Measurements from ENCODE around the gene CD247.

Gene CD247

DNA sequence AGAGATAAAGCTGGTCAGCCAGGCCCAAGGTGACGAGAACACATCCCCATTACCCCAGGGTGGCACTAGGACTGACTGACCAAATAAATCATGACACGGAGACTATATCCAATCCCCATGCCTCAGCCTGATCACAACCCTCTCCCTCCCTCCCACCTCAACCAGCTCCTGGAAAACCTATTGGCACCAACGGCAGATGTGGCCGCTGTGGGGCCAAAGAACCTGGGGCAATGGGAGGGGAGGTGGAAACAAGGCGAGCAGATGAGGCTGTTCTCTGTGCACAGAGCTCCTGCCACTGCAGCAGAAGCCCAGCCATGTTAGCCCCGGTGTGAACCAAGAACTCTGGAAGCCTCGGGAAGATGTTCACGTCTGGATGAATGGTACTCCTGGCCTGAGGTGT, 77.6 kb downstream of the CD247 start:
- no peak for DNase-seq (ENCODE audit: low read depth in 2 of 3, low spot score in 2 of 3)

DNA sequence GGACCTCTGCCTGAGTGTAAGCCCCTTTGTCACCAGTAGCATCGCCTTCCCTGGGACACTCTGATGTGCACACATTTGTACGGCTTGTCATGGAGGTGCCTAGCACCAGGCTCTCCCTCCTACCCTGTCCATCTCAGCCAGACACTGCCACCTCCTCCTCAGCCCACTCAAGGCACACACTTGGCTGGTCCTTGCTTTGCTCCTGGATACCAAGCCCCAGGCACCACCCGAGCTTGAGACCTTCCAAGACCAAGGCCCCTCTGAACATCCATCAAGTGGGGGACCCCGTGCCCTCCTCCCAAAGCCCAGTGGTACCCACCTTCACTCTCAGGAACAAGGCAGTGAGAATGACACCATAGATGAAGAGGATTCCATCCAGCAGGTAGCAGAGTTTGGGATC, 78.0 kb downstream of the CD247 start:
- DNase-seq (ENCODE audit: low read depth in 2 of 3, low spot score in 2 of 3) = no peak

DNA sequence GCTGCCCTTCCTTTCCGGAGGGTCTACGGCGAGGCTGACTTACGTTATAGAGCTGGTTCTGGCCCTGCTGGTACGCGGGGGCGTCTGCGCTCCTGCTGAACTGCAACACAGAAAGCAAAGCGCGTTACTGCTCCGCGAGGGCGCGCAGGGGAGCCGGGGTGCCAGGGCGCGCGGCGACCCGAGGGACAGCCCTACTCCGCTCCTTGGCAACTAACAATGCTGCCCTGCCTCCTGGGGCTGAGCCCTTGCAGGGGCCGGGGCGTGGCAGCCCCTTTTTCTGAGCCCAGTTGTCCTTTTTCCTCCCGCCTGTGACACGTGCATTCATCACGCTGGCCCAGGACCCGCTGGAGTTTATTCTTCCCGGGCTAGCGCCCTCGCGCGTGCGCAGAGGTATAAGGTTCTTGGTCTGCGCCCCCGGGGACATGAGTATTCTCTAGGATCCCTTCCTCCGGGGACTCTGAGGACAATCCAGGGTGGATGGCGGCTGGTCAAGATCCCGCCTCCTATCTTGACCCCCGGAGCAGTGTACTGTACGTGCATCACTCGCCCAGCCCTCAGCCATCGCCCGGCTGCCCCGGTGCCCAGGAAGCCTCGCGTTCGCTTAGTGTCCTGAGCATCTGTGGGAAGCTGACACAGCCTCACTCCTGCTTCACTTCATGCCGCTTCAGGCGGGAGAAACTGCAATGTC, 78.9 kb downstream of the CD247 start:
- DNase-seq (ENCODE audit: low read depth in 2 of 3, low spot score in 2 of 3) = no peak

DNA sequence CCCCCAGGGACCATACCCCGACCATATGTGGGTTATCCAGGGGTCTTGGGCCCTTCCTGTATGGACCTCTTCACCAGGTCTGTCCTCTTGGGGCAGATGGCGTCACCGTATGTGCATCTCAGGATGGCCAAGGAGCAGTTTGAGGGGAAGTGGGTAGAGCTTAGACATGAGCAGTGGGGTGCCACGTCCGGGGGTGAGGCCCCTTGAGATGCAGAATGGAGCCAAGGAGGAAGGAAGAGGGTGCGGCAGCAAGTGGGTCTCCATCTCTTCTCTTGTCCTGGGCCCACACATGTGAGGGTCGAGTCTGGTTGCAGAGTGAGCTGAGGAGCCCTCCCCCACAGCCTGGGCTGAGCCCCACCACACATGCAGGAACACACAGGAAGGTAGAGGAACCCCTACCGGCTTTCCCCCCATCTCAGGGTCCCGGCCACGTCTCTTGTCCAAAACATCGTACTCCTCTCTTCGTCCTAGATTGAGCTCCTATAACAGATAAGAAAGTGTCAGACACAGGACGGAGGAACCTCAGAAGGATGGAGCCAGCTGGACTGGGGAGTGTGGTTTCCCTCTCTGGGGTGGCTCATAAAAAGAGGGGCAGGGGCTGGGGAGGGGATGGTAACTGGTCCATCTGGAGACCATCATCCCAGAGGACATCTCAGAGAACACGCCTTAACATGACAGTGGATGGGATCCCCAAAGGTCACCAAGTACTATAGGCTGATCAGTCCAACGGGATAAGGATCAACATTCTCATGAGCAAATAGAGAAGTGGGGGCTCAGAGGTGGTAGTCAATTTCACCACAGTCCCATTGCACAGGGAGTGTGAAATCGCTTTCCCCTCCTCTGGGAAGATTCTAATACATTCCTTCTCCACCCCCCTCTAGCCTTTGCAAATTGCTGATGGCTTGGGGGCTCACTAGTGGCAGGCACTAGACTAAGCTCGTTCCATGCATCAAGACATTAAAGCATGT, 79.9 kb downstream of the CD247 start:
- DNase-seq (ENCODE audit: low read depth in 2 of 3, low spot score in 2 of 3) = no peak

DNA sequence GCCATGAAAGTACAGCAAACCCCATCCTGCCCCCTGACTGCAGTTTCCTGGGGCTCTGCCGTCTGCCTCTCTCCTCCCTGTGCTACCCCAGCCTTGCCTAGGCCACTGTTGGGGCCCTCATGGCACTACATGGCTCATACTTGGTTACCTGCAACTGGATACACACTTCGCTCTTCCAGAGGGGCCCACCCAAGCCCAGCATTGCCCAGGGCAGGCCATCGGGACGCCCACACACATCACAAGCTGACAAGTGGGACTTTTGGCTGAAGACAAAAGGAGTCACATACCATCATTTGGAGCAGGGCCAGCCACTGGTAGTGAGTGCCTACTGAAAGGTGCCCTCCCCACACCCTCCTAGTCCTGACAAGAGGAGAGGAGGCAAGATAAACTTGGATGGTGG, 82.8 kb downstream of the CD247 start:
- no peak for DNase-seq (ENCODE audit: low read depth in 2 of 3, low spot score in 2 of 3)

DNA sequence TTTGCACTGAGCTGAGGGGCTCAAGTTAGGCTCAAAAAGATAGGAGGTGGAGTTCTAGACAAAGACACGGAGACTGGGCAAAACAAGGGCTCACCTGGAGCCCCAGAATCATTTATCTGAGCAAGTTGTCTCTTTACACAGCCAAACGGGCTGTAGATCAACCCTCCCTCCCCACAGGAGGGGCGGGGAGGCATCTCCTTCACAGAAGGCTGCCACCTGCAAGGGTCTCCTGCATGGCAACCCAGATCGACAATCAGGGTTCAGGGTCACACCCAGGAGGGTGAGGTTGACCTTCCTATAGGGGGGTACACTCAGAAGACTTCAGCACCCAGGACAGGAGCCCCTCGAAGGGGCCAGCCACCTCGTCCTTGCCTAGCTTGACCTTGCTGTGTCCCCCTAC, 84.0 kb downstream of the CD247 start:
- DNase-seq (ENCODE audit: low read depth in 2 of 3, low spot score in 2 of 3) = no peak

DNA sequence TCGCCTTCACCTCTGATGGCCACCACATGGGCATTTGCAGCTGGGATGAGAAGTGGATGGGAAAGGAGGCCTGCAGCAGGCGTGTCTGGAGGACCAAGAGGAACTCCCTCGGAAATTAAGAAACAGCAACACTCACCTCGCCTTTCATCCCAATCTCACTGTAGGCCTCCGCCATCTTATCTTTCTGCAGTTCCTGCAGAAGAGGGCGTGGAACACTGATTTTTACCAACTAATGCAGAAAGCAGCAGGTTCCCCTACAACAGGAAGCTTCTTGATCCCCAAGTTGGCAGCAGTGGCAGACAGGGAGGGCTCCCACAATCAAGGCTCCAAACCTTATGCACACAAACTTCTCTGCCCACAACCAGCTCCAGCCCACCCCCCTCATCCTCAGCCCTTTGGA, 84.4 kb downstream of the CD247 start:
- no peak for DNase-seq (ENCODE audit: low read depth in 2 of 3, low spot score in 2 of 3)

DNA sequence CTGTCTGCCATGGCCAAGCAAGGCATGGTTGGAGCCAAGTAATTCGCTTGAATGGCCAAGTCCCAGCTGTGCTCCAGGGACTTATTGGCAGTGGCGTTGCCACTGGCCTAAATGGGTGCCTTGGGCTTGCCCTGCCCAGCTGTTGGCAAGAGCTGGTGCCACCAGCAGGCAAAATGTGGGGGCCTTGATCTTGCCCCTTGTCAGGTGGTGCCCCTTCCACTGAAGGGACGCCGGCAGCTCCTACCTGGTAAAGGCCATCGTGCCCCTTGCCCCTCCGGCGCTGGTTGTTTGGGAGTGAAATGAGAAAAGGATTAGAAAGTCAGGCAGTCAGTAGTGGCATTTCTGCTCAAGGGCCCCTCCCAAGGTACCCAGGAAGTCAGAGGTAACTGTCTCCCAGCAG, 85.5 kb downstream of the CD247 start:
- no peak for DNase-seq (ENCODE audit: low read depth in 2 of 3, low spot score in 2 of 3)

DNA sequence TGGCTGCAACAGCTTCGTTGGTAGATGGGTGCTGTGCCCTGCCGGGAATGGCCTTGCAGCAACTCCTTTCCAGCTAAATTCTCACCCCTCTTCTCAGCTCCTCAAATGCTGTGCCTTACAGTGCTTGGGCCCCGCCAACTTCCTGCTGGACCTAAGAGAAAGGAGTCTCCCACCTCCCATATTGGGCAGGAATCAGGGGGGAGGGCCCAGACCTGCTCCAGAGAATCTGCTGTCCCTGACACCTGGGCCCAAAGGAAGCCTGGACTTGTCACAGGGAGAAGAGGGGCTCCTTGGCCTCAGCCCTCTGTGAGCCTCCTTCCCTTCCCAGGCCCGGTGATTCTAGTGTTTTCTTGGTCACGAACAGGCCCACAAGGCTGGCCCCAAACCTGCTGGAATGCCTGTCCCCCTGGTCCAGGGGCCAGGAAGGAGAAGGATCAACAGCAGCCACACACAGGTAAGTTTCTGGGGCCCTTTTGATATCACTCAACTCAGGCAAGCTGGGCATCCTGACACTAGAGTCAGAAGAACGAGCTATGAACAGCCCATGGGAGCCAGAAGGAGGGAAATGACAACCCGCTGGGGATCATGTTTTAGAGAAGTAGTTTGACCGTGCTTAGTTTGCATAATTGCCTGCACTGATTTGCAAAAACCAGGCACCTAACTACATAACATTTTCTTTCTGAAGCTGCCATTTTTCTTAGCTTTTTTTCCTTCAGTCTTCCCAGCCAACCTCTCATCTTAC, 86.2 kb downstream of the CD247 start:
- no peak for DNase-seq (ENCODE audit: low read depth in 2 of 3, low spot score in 2 of 3)

DNA sequence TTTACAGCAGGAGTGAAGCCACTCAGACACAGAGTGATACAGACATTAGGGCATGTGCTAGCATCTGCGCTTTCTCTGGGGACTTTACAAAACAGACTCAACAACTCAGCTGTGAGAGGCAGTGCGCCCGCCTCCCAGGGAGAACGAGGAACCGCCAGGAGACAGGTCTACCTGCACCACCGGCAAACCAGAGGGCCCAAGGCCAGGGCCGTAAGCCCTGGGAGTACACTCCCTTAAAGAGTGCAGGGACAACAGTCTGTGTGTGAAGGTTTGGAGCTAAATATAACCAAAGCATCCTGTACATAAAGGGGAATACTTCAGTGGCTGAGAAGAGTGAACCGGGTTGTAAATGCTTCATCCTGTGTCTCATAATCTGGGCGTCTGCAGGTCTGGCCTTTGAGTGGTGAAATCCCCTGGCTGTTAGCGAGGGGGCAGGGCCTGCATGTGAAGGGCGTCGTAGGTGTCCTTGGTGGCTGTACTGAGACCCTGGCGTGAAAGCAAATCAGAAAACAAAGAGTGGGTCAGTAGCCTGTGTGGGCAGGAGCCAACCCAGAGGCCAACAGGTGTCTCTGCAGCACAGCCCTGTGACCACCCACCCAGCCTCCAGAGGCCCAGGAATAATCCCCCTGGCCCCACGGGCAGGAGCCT, 86.9 kb downstream of the CD247 start:
- DNase-seq (ENCODE audit: low read depth in 2 of 3, low spot score in 2 of 3) = no peak

DNA sequence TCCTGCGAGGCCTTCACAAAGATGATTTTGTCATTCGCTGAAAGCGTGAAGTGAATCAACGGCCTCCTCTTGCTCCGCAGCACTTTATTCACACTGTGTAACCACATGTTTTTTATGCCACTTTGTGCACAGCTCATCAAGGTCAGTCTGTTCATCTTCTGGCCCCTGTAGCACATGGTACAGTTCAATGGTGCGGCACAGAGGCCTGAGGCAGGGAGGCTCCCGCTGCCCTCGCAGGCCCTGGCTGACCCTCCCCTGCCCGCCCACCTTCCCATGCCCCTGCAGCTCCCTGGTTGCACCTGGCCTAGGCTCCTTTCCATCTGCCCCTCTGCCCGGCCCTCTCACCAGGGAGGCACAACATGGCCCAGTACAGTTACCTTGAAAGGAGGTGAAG, 87.5 kb downstream of the CD247 start:
- no peak for DNase-seq (ENCODE audit: low read depth in 2 of 3, low spot score in 2 of 3)

DNA sequence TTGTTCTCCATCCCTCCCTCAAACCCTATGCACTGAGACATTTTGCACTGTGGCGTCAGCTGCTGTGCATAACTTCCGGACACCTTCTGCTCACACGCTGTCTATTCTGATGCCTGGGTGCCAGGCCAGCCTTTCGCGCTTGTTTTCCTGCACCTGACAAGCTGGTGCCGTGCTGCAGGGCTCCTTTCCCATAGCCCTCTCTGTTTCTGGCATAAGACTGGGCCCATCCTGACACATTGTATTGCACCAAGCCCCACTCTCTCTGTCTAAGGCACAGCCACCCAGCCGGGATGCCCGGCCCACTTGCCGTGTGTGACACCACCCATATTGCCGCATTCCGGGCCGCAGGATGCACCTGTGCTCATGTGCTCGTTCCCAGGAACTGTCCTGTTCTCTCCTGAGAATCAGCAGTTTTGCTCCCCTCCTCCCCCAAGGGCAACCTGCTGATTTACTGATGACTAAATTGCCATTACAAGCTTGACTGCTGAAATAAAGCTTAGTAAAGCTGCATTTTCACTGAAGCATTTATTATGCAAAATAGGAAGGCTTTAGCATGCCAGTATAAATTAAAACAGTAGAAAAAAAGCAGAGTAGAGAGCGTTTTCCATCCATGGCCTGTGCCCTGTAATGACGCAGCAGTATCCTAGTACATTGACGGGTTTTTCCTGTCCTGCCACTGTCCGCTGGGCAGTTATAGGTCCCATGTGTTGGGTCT, 88.0 kb downstream of the CD247 start:
- no peak for DNase-seq (ENCODE audit: low read depth in 2 of 3, low spot score in 2 of 3)

DNA sequence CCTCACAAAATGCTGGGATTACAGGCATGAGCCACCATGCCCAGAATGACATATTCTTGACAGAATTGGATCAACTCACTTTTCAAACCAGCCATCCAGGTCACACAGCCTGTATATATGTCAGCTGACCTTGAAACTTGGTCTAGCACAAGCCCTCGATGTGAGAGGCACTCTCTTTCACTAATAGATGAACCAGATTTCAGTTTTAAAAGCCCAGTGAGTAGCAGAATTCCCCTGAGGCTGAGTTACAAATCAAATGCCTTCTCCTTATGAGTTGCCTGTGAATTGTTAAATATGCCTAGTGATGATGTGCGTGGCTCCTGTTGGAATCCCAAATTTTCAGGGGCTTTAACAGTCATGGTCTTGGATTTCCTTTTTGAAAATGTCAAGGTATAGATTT, 88.7 kb downstream of the CD247 start:
- DNase-seq (ENCODE audit: low read depth in 2 of 3, low spot score in 2 of 3) = no peak

DNA sequence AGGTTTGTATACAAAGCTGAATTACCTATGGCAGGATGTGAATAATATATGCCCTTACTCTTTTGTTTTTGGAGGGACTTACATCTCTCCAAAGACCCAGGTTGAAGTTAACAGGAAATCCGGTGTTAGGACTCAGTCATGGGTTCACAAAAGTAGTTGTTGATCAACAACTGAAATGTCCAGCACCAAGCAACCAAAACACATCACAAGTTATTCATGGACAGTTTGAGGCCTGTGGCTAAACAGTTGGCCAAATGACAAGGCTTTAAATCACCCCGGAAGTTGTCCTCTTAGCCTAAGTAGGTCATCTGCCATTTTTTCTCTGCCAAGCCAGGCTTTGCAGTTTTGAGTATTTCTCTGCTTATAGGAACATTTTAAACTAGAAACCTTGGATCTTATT, 89.9 kb downstream of the CD247 start:
- DNase-seq (ENCODE audit: low read depth in 2 of 3, low spot score in 2 of 3) = no peak

DNA sequence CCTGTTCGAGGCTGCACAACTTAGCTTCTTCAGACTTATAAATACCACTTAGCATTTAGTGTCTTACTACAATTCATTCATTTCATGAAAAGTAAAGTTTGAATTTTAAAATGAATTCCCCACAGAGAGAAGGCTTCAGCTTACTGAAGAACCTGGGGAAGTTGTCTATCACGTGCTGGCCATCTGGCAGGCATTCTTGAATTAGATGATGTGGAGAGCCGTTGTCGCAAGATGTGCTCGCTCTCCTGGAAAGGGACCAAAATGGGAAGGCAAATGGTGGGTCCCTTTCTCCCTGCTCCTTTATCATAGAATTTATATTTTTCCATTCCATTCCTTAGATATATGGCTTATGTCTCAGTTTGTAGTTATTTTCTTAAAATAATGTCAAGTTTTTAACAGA, 90.5 kb downstream of the CD247 start:
- DNase-seq (ENCODE audit: low read depth in 2 of 3, low spot score in 2 of 3) = no peak

DNA sequence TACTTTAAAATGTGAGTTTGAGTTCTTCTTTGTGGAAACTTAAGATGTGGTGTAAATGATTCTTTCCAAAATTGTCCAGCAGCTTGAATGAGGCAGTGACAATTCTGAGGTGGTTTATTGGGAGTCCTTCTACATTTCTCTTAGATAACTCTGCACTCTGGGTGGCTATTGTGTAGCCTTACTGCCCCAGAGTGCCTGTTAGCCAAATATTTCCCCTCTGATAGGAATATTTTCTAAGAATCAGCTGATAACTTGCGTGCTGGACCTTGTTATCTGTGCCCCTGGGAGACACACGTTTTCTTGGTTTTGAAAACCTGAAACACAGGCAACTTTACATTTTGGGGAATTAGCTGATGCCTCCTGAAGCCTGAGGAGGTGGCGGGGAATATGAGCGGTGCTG, 91.6 kb downstream of the CD247 start:
- no peak for DNase-seq (ENCODE audit: low read depth in 2 of 3, low spot score in 2 of 3)

DNA sequence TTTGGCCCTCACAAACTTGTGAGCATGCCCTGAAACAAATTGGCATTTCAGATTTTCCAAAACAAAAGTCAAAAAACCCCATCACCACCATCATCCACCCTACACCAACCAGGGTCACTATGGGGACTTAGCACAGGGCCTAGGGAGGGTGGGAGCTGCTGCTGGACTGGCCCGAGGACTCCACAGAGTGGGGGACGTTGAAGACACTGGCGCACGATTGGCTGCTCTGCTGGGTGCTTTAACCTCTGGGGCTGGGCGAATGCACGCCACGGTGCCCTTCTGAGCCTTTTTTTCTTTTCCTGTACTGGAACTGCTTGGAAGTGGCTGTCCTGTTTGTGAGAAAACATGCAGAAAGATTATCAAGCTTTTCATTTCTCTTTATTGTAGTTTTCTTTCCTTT, 92.8 kb downstream of the CD247 start:
- no peak for DNase-seq (ENCODE audit: low read depth in 2 of 3, low spot score in 2 of 3)

DNA sequence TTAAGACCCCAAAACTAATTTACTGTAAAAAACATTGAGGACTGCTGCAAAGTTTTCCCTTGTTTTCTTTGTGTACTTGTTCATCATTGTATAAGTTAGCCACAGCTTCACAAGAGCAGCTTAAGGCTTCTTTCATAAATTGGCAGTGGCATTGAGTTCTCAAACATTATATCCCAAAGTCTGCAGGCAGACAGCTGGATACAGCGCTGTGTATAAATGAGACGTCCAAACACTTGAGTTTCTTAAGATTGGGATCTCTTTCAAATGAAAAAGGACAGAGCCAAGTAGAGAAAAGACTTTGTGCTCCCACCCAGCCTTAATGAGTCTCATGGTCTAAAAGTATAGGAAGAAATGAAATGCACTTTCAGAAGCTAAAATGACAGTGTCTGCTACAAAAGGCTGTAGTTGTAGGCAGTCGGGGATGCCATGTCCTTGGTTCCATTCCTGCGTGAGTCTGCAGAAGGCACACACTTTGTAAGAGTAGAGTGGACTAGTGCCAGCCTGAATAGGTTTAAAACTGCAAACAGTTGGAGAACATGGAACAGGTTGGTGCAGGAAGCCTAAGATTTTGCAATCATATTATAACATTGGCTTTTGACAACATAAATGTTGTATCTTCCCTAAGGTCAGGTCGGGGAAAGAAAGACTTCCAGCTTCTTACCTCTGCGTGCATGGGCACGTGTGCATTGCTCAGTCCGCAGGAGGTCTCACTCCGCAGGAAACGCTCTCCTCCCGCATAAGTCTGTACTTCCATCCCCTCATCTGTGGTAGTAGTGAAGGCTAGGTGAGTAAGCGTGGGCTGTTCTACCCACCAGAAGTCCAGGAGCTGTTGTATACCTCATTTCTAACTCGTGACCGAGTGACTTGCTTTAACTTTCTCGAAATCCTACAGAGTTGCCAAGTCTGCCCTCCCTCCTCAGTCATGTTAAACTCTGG, 94.4 kb downstream of the CD247 start:
- no peak for DNase-seq (ENCODE audit: low read depth in 2 of 3, low spot score in 2 of 3)

DNA sequence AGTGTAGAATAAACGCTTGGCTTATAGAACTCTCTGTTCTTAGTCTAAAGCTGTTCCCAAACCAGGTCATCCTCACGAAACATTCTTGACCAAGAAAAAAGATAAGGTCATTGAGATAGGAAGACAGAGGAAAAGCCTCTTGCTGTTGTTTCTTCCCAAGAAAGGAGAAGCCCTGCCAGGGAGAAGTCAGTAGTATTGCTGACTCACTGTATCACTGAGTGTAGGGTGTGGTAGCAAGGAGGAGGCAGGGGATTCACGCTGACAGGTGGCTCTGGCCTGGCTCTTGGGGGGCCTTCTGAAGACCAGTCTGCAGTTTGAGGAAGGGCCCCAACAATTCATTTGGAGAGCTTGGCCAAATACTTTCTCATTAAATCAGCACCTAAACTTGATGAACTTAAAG, 97.8 kb downstream of the CD247 start:
- no peak for DNase-seq (ENCODE audit: low read depth in 2 of 3, low spot score in 2 of 3)

DNA sequence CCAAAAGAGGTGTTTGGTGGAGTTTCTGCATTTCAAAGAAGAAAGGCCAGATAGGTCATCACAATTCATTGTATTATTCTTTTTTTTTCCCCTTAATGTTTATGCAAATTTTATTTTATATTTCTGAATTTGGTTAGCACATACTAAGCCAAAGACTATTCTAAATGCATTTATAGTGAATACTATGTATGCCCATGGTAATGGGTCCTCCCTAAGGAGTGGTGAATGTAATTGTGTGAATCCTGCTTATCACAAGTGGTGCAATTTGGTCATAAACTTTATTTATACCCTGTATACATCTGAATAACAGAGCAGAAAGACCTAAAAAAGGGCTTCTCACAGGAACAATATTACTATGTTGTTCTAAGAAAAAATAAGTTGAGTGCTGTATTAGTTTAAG, 99.1 kb downstream of the CD247 start:
- no peak for DNase-seq (ENCODE audit: low read depth in 2 of 3, low spot score in 2 of 3)

Measured in activated CD8-positive, alpha-beta memory T cell treated with anti-CD3 and anti-CD28 coated beads for 48 hours (primary cell).